ENCODE measurements around the gene BAIAP2L2. TPM values are rescaled to one million over a fixed set of nuclear protein-coding genes. Genes with fewer than 3 reads are reported as not detected.

BAIAP2L2 gene
- polyA plus RNA-seq, 1 donor from 2014 or later, result 2.3 TPM

- H3K36me3 ChIP-seq (ENCODE audit: insufficient read depth, low read length), result no peaks in the 10 kb centered on the region
- no peak overlapping the region for H3K27ac ChIP-seq (ENCODE audit: low read length)
Measured at GRCh38 chr22:38062791-38063190, 47.7 kb downstream of the BAIAP2L2 start.

GRCh38 chr22:38056969-38057891, 53.3 kb downstream of the BAIAP2L2 start, which contains the start of gene PICK1:
Gene PICK1, plus strand, starts transcription at chr22:38057404. Its CDS starts 406 bp downstream, at chr22:38057810.
- Histone ChIP-seq H3K4me2 (ENCODE audit: low read length) (peak within 1 kb of the TSS; percentile 100), H3K9me2 (ENCODE audit: insufficient read depth, low read length) (no peaks in the 10 kb centered on the region), H3K9ac (ENCODE audit: low read length) (peak within 1 kb of the TSS; percentile 76), H3K4me3 (ENCODE audit: low read length) (peak within 1 kb of the TSS; percentile 82), H3K27me3 (ENCODE audit: insufficient read depth, low read depth, low read length) (no peaks in the 10 kb centered on the region), H3K79me2 (replicated peaks; ENCODE audit: insufficient read depth, low read length) (peaks cover 5% of the 10 kb centered on the region), H4K20me1 (ENCODE audit: insufficient read depth) (no peaks in the 10 kb centered on the region), H3K27ac (ENCODE audit: low read length) (peak within 1 kb of the TSS; percentile 87), H3F3A (ENCODE audit: insufficient read depth, low read length, poor library complexity, severe bottlenecking) (no peaks in the 10 kb centered on the region), H3K36me3 (ENCODE audit: insufficient read depth, low read length) (no peaks in the 10 kb centered on the region), H2AFZ (ENCODE audit: low read depth, low read length) (peak within 1 kb of the TSS; percentile 97), H3K9me3 (ENCODE audit: low read length) (no peaks in the 10 kb centered on the region)
- TF ChIP-seq MXI1 (conservative IDR thresholded peaks at IDR 0.05; ENCODE audit: poor library complexity, severe bottlenecking) (peak; percentile 84), EZH2 (IDR thresholded peaks at IDR 0.05; ENCODE audit: borderline replicate concordance, insufficient read depth, low read length, poor library complexity, severe bottlenecking) (no peak), POLR2AphosphoS5 (IDR thresholded peaks at IDR 0.05) (peak; percentile 90), SMC3 (conservative IDR thresholded peaks at IDR 0.05; ENCODE audit: poor library complexity) (peak; percentile 16), RAD21 (conservative IDR thresholded peaks at IDR 0.05) (no peak), TAF1 (IDR thresholded peaks at IDR 0.05; ENCODE audit: low read depth) (no peak), EP300 (conservative IDR thresholded peaks at IDR 0.05; ENCODE audit: poor library complexity, severe bottlenecking) (peak; percentile 73)
- TF ChIP-seq, protein P1, sequence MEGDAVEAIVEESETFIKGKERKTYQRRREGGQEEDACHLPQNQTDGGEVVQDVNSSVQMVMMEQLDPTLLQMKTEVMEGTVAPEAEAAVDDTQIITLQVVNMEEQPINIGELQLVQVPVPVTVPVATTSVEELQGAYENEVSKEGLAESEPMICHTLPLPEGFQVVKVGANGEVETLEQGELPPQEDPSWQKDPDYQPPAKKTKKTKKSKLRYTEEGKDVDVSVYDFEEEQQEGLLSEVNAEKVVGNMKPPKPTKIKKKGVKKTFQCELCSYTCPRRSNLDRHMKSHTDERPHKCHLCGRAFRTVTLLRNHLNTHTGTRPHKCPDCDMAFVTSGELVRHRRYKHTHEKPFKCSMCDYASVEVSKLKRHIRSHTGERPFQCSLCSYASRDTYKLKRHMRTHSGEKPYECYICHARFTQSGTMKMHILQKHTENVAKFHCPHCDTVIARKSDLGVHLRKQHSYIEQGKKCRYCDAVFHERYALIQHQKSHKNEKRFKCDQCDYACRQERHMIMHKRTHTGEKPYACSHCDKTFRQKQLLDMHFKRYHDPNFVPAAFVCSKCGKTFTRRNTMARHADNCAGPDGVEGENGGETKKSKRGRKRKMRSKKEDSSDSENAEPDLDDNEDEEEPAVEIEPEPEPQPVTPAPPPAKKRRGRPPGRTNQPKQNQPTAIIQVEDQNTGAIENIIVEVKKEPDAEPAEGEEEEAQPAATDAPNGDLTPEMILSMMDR (IDR thresholded peaks at IDR 0.05; ENCODE audit: poor library complexity, severe bottlenecking), result no peak

More at GRCh38 chr22:38062791-38063190, 47.7 kb downstream of the BAIAP2L2 start:
- H3K9me3 ChIP-seq (ENCODE audit: low read length), result no peaks in the 10 kb centered on the region
- no peak overlapping the region for H2AFZ ChIP-seq (ENCODE audit: low read depth, low read length)
- no peaks in the 10 kb centered on the region for H3K27me3 ChIP-seq (ENCODE audit: insufficient read depth, low read depth, low read length)
- H3F3A ChIP-seq (ENCODE audit: insufficient read depth, low read length, poor library complexity, severe bottlenecking), result no peaks in the 10 kb centered on the region
- no peaks in the 10 kb centered on the region for H4K20me1 ChIP-seq (ENCODE audit: insufficient read depth)
- H3K4me2 ChIP-seq (ENCODE audit: low read length), result no peak overlapping the region
- TF ChIP-seq MXI1 (conservative IDR thresholded peaks at IDR 0.05; ENCODE audit: poor library complexity, severe bottlenecking) (no peak), RAD21 (conservative IDR thresholded peaks at IDR 0.05) (no peak), TAF1 (IDR thresholded peaks at IDR 0.05; ENCODE audit: low read depth) (no peak), EZH2 (IDR thresholded peaks at IDR 0.05; ENCODE audit: borderline replicate concordance, insufficient read depth, low read length, poor library complexity, severe bottlenecking) (no peak), EP300 (conservative IDR thresholded peaks at IDR 0.05; ENCODE audit: poor library complexity, severe bottlenecking) (no peak), SMC3 (conservative IDR thresholded peaks at IDR 0.05; ENCODE audit: poor library complexity) (no peak), POLR2AphosphoS5 (IDR thresholded peaks at IDR 0.05) (no peak)
- TF ChIP-seq, protein P2, sequence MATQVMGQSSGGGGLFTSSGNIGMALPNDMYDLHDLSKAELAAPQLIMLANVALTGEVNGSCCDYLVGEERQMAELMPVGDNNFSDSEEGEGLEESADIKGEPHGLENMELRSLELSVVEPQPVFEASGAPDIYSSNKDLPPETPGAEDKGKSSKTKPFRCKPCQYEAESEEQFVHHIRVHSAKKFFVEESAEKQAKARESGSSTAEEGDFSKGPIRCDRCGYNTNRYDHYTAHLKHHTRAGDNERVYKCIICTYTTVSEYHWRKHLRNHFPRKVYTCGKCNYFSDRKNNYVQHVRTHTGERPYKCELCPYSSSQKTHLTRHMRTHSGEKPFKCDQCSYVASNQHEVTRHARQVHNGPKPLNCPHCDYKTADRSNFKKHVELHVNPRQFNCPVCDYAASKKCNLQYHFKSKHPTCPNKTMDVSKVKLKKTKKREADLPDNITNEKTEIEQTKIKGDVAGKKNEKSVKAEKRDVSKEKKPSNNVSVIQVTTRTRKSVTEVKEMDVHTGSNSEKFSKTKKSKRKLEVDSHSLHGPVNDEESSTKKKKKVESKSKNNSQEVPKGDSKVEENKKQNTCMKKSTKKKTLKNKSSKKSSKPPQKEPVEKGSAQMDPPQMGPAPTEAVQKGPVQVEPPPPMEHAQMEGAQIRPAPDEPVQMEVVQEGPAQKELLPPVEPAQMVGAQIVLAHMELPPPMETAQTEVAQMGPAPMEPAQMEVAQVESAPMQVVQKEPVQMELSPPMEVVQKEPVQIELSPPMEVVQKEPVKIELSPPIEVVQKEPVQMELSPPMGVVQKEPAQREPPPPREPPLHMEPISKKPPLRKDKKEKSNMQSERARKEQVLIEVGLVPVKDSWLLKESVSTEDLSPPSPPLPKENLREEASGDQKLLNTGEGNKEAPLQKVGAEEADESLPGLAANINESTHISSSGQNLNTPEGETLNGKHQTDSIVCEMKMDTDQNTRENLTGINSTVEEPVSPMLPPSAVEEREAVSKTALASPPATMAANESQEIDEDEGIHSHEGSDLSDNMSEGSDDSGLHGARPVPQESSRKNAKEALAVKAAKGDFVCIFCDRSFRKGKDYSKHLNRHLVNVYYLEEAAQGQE (IDR thresholded peaks at IDR 0.05; ENCODE audit: borderline replicate concordance), result no peak
- TF ChIP-seq, protein P1 (IDR thresholded peaks at IDR 0.05; ENCODE audit: poor library complexity, severe bottlenecking), result no peak
- H3K9me2 ChIP-seq (ENCODE audit: insufficient read depth, low read length), result no peaks in the 10 kb centered on the region
- H3K9ac ChIP-seq (ENCODE audit: low read length), result no peak overlapping the region
- no peak overlapping the region for H3K4me3 ChIP-seq (ENCODE audit: low read length)
- H3K79me2 ChIP-seq (replicated peaks; ENCODE audit: insufficient read depth, low read length), result peaks cover 2% of the 10 kb centered on the region

Measured in neural cell (in vitro differentiated cells).